NCI-H526 treated with DMSO at 0.1 percent for 48 hours (cell line): Measurements from ENCODE around the gene HNRNPH2.
A peak's percentile ranks its signal among the peaks of the same experiment; 100 is the strongest.

Experiments used
- DNase-seq: peaks from one replicate; lab custom pipeline; 2025; lab: John Stamatoyannopoulos, UW

HNRNPH2 gene

GRCh38 chrX:101395789-101396188, 12.2 kb upstream of the HNRNPH2 start:
- DNase-seq = no peak

- DNase-seq = no peak
Observed at GRCh38 chrX:101397779-101398178, 10.2 kb upstream of the HNRNPH2 start.

GRCh38 chrX:101398694-101399093, 9.3 kb upstream of the HNRNPH2 start:
- DNase-seq = no peak

GRCh38 chrX:101399825-101400224, 8.2 kb upstream of the HNRNPH2 start:
- no peak for DNase-seq

DNA sequence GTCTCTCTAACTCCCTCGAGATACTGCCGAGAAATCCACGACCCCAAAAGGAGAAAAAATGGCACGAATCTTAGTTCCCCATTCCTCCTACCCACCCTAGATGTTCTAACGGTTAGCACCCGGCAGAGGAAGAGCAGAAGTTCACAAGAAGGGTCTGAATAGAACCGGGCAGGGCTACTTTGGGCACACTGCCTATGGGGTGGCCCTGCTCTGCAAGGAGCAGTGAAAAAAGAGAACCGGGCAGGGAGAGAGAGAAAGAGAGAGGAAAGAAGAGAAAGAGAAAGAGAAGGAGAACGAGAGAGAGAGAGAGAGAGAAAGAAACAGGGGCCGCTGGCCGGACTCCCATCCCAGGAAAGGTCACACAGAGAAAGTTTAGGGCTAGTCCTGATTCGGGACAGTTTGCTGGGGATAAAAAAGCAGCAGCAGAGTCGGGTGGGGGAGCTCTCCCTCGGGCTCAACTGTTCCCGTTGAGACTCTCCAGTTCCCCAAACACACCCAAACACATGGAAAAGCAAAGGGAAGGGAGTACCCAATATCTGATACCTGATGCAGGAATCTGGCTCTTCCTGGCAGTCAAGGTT, 765 bp upstream of the HNRNPH2 start:
- no peak for DNase-seq

GRCh38 chrX:101408532-101408841, 465 bp downstream of the HNRNPH2 start:
- peak; percentile 36 for DNase-seq

GRCh38 chrX:101409043-101409442, 1.0 kb downstream of the HNRNPH2 start:
- DNase-seq = no peak

DNA sequence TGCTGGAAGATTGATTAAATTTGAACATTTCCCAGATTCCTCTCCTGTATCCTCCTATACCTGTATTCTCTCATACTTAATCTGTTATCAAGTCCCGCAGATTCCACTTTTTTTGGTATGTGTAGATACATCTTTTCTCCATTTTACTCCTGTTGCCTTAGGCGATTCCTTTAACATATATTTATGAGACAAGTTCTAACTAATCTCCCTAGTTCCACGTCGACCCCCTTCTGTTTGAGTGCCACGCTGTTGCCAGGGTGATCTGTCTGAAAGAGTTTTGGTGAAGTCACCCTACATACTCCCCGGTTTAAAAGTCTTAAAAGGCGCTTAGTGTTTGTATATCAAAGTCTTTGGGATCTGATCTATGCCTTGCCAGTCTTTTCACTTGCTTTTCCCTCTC, 2.4 kb downstream of the HNRNPH2 start:
- no peak for DNase-seq

GRCh38 chrX:101411984-101412383, 4.0 kb downstream of the HNRNPH2 start:
- no peak for DNase-seq

DNA sequence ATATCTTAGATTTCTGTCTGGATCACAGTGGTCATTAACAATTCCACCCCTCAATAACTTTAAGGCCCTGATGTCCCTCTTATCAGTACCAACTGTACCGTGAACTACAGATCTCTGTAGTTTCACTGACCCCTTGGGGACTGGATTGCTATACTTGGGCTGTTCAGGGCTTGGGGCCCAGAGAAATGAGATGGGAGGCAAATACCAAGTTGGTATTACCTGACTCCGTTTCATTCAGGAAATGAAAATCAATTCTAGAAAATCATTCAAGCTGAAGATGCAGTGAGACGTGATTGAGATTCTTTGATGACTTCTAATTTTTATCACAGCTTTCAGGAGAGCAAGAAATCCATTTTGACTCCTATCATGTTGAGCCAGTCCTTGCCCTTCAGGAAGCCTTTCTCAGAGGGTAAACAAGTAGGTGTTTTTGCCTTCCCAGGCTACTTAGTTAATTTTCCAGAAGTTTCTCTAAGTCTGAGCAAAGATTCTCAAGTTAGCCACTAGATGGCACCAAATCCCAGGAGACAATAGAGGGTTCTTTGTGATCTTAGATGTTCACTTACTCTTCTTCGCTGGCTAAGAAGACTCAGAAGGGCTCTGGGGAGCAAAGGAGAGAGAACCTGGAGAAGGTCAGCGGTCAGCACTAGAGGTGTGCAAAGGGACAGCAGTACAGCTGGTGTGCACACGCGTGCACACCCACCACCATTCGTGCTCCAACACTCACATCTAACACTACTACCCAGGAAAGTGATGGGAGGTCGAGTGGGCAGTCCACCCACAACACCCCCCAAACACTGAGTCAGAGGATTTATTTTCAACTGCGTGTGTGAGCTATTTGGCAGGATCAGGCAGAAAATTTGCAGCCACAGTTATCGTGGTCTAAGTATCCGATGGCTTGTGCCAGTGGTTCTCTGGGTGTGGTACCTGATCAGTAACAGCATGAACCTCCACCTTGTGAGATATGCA, 7.4 kb downstream of the HNRNPH2 start:
- DNase-seq = peak; percentile 22

DNA sequence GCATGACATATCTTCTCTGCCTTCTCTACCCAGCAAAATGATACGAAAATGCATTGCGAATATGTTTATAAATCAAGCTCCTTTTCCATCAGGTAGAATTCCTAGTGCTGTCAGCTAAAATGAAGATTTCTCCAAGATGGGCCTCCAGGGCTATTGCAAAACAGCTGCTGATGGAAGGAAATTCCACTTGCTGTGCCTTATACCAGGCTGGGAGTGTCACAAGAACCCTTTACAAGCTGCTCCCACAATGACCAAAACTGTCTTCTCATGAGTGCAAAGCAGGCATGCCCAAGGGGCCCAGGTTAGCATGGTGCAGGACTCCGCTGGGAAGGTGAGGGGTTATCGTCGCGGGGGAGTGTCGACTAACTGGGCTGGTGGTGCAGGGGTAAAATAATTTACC, 8.7 kb downstream of the HNRNPH2 start:
- no peak for DNase-seq

GRCh38 chrX:101417190-101417589, 9.2 kb downstream of the HNRNPH2 start:
- DNase-seq = no peak

DNA sequence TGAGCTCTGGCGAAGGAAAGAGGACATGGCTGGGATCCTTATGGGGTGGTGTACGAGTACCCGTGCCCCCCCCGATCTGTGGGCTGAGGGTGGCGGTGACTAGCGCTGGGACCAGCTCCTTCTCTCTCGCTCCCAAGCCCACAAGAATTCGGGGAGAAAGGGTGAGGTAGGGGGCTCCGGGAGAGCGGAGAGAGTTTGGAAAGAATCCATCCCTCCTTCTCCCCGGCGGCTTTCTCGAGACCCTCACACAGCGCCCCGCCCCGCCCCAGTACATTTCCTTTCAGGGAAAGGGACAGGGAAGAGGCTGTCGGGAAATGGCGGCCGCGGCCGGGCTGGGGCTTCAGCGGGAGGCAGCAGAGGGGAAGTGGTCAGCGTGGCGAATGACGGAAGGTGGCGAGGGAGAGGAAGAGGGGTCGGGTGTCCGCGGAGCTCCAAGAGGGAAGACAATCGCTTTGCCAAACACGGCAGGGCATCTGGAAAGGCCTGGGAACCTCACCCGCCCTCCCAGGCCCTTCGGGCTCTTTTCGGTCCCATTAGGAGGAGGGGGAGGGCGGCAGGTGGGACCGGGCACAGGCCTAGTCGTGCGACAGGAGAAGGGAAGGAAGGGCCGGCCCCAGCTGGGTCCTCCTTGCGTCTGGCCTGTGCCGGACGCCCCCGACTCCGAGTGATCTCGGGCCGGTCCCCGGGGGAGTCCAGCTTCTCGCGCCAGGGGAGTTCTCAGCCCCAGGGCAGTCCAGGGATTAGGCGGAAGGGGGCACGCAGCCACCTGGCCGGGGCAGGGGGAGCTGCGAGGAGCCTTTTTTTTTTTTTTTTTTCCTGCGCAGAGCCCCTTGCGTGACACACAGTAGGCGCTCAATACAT, 10.2 kb downstream of the HNRNPH2 start:
- DNase-seq = no peak

DNA sequence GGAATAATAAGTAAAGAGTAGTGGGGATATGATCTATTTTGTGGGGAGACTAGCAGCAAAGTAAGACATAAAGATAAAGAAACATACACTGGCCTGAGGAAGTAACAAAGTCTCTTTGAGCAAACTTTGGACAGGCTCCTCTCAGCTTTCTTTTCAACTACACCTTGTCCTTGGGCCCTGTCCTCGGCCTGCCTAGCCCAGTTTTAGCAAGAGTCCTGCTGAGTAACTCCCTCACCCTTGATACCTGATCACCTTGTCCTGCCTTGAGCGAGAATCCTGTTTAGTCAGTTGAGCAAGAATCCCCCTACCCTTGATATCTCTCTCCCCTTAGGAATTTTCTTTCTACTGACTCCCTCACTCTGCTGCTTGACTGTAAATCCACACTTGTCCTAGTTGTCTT, 11.5 kb downstream of the HNRNPH2 start:
- DNase-seq = no peak

- no peak for DNase-seq
Observed at GRCh38 chrX:101427954-101428353, 19.9 kb downstream of the HNRNPH2 start.

GRCh38 chrX:101429934-101430333, 21.9 kb downstream of the HNRNPH2 start:
- DNase-seq = no peak

DNA sequence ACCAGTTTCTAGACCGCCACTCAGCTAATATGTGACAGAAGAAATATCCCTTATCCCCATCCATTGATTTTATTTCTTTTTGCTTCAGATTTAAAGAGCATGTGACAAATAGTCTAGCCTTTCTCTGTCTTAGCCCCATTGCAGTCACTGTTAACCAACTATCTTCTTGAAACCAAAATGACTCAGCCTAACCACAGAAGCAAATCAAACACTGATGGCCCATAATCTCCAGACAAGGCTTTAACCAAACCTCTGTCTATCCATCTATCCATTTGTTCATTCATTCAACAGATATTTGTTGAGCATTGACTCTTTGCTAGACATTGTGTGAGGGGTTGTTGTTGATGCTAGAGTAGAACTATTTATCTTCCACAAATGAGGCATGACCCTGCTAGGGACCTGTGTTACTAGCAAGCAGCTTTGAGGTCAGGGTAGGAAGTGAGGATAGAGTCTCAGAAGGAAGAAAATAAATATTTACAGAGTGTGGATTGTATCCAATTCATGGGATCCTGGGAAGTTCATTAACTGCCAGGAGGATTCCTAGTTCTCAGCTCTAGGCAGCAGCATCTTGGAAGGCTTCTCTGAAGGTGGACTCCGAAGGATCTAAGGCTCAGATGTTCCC, 22.5 kb downstream of the HNRNPH2 start:
- DNase-seq = no peak

- DNase-seq = no peak
Observed at GRCh38 chrX:101442085-101442484, 34.1 kb downstream of the HNRNPH2 start.

- no peak for DNase-seq
Observed at GRCh38 chrX:101449279-101449678, 41.3 kb downstream of the HNRNPH2 start.

DNA sequence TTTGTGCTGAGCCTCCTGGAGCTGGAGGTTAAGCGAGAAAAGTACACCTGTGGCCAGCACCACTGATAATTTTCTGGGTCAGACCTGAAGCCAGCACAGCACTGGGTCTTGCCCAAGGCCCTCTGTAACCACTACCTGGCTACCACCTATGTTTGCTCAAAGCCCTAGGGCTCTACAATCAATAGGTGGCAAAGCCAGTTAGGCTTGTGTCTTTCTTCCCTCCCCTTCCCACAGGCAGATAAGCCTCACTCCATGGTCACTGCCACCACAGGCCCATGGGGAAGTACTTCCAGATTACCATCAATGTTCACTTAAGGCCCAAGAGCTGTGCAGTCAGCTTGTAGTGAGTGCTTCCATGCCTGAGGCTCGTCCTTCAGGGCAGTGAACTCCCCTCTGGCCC, 42.1 kb downstream of the HNRNPH2 start:
- no peak for DNase-seq

DNA sequence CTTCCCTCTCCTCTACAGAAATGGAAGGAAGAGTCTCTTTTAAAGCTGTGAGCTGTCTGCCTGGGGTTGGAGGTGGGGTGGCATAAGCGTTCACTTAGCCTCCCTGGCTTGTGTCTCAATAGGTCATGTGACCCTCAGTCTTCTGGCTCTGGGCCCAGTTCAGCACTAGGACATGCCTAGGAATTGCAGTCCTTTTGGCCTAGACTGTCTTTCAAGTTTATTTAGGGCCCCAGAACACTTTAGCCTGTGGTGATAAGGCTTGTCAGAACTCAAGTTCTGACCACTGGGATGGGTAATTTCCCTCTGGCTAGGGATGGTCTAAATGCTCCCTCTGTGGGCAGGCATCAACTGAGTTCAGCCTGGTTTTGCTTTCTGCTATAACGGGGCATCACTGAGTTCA, 42.9 kb downstream of the HNRNPH2 start:
- no peak for DNase-seq

DNA sequence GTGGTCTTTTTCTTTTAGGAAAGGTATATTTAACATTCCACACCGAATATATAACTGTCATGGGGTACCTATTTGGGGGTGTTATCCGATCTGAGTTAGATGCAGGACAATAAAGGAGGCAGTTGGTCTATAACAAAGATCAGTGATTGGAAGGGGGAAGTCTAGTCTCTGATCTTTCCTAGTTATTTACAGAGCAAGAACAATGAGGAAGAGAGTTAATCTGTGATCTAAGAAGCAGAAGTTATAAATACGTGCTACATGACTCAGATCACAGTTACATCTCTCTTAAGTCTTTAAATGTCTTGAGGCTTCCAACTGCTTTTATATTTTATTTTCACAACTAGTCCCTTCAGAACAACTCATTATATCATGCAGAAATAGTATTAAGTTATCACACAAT, 44.0 kb downstream of the HNRNPH2 start:
- no peak for DNase-seq
